HepG2 (cell line): ENCODE measurements around the gene C1QL2. TPM values are rescaled to one million over a fixed set of nuclear protein-coding genes. Genes with fewer than 3 reads are reported as not detected.

ENCODE experiments used
- ARID2 ChIP-seq: sonication (generic); formaldehyde crosslinking; IDR thresholded peaks from 2 replicates; pipeline ENCODE4 v1.8.1; 2022; ENCODE audit warnings: mild to moderate bottlenecking, missing genetic modification reagents, borderline replicate concordance
- CERS6 ChIP-seq: sonication (generic); formaldehyde crosslinking; IDR thresholded peaks from 2 replicates; pipeline ENCODE4 v1.5.0; 2020; ENCODE audit warnings: missing genetic modification reagents
- CSRNP2 ChIP-seq: sonication (generic); formaldehyde crosslinking; conservative IDR thresholded peaks from 2 replicates; pipeline ENCODE4 v1.8.0; 2022; ENCODE audit warnings: low read depth, missing genetic modification reagents
- HIC2 ChIP-seq: sonication (generic); formaldehyde crosslinking; IDR thresholded peaks from 2 replicates; pipeline ENCODE4 v1.9.0; 2022; ENCODE audit warnings: low read depth, missing genetic modification reagents
- HOXD1 ChIP-seq: sonication (generic); formaldehyde crosslinking; IDR thresholded peaks from 2 replicates; pipeline ENCODE4 v1.5.0; 2020; ENCODE audit warnings: missing genetic modification reagents
- IKZF5 ChIP-seq: IDR thresholded peaks from 2 replicates; pipeline ENCODE4 v1.6.1; 2018; ENCODE audit warnings: missing genetic modification reagents, mild to moderate bottlenecking, missing compliant biosample characterization
- KLF11 ChIP-seq: IDR thresholded peaks from 2 replicates; pipeline ENCODE4 v1.6.1; 2016; ENCODE audit warnings: missing compliant biosample characterization
- MAF1 ChIP-seq: sonication (generic); formaldehyde crosslinking; IDR thresholded peaks from 2 replicates; pipeline ENCODE4 v1.5.0; 2020; ENCODE audit warnings: missing genetic modification reagents, borderline replicate concordance
- POLR2AphosphoS5 ChIP-seq: IDR thresholded peaks from 2 replicates; pipeline ENCODE4 v1.6.1; 2012; ENCODE audit warnings: low read depth, low read length
- SATB2 ChIP-seq: sonication (generic); formaldehyde crosslinking; IDR thresholded peaks from 2 replicates; pipeline ENCODE4 v1.5.0; 2020; ENCODE audit warnings: missing genetic modification reagents
- SOX13 ChIP-seq, 3 experiments: fragments of 450-650 bp in 1 of 3; sonication (generic) in 1 of 3; formaldehyde crosslinking in 1 of 3; IDR thresholded peaks in 2 of 3; conservative IDR thresholded peaks in 1 of 3; 2 replicates each; pipeline versions ENCODE4 v1.5.0 to v1.6.1; 2016 to 2020; ENCODE audit warnings: antibody characterized with exemption in 1 of 3, mild to moderate bottlenecking in 1 of 3, missing compliant biosample characterization in 1 of 3, missing genetic modification reagents in 1 of 3, moderate library complexity in 1 of 3
- U2AF2 ChIP-seq: fragments of 200-400 bp; formaldehyde crosslinking; IDR thresholded peaks from 2 replicates; pipeline ENCODE4 v1.6.1; 2017; ENCODE audit warnings: low read depth, mild to moderate bottlenecking, low read length
- ZNF318 ChIP-seq: sonication (generic); formaldehyde crosslinking; IDR thresholded peaks from 2 replicates; pipeline ENCODE4 v1.4.0; 2020; ENCODE audit warnings: mild to moderate bottlenecking, missing genetic modification reagents
- ZNF776 ChIP-seq: sonication (generic); formaldehyde crosslinking; IDR thresholded peaks from 2 replicates; pipeline ENCODE4 v1.4.0; 2020; ENCODE audit warnings: mild to moderate bottlenecking, missing genetic modification reagents
- polyA plus RNA-seq, 8 experiments: library from polyadenylated mRNA; depleted of rRNA in 3 of 8; stranded (reverse) in 7 of 8; unstranded in 1 of 8; fragments of >200 nt; fragmentation: Illumina TruSeq in 4 of 8; extraction: Trizol in 4 of 8; gene quantifications; 2 replicates each; pipeline versions ENCODE4 v1.2.1 to v1.2.3, GENCODE V29; 2011 to 2016; ENCODE audit warnings: low read depth in 4 of 8, missing spikeins in 1 of 8, mixed read lengths in 1 of 8; ENCODE audit not compliant: insufficient read depth in 1 of 8
- total RNA-seq, 5 experiments: library from RNA; depleted of rRNA; stranded (reverse); fragments of >200 nt; fragmentation: Illumina TruSeq; extraction: Trizol; gene quantifications; 2 replicates each; pipeline ENCODE4 v1.2.3, GENCODE V29; 2016; ENCODE audit warnings: low read depth in 1 of 5

The C1QL2 gene
- total and polyA plus RNA-seq, 2 of the 13 experiments (the other 11 are each of a cell fraction or from before 2014, with no cell fraction given): not detected

GRCh38 chr2:119106301-119106897, 52.2 kb downstream of the C1QL2 start (continued):
- no peak for TF ChIP-seq ZNF318 (CRISPR knock-in tag)
- TF ChIP-seq CSRNP2 (CRISPR knock-in tag): no peak
- TF ChIP-seq SATB2 (CRISPR knock-in tag): peak; percentile 80; the same call in 1 of the 2 replicates
- 0 out of 2 replicates have a peak, but pooled peaks have one; percentile 51 for TF ChIP-seq HOXD1 (CRISPR knock-in tag)
- no peak for TF ChIP-seq POLR2AphosphoS5
- TF ChIP-seq KLF11 (CRISPR knock-in tag): 0 out of 2 replicates have a peak, but pooled peaks have one; percentile 51
- no peak for TF ChIP-seq IKZF5
- no peak for TF ChIP-seq HIC2 (CRISPR knock-in tag)
- TF ChIP-seq U2AF2: no peak
- no peak for TF ChIP-seq CERS6
- TF ChIP-seq ZNF776 (CRISPR knock-in tag): no peak
- no peak for TF ChIP-seq MAF1 (CRISPR knock-in tag)
- no peak for TF ChIP-seq SOX13 (IDR thresholded peaks at IDR 0.05)
- TF ChIP-seq SOX13 (CRISPR knock-in tag; conservative IDR thresholded peaks at IDR 0.05 in 1 of 2, IDR thresholded peaks at IDR 0.05 in 1 of 2): peak in 1 of 2 experiments; percentile 30; a peak in 1 of 4 replicates
- TF ChIP-seq ARID2 (CRISPR knock-in tag): no peak
